ENCODE data around the gene IL10RB.

Gene IL10RB

DNA sequence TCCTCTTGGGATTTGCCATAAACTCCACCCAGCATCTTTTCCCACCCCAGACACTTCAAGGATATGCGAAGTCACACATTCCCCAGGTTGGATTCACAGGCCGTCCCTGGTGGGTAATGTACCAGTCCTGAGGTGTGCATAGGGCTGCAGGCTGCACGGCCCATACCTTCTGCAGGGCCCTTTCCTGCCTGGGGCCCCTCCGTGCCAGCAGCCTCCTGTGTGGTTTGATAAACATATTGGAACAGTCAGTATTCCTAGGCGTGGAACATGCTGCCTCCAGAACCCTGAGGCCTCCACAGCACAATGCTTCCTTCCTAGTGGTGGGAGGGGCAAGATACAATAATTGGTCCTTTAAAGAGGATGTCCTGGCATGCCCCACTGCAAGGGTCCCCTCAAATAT, 26.6 kb downstream of the IL10RB start:
- DNase-seq (ENCODE audit: insufficient read length, low spot score) (no peak), FAIRE-seq (no peak)
- TF ChIP-seq POLR2A (IDR thresholded peaks at IDR 0.05; ENCODE audit: low read depth, low read length) = no peak

DNA sequence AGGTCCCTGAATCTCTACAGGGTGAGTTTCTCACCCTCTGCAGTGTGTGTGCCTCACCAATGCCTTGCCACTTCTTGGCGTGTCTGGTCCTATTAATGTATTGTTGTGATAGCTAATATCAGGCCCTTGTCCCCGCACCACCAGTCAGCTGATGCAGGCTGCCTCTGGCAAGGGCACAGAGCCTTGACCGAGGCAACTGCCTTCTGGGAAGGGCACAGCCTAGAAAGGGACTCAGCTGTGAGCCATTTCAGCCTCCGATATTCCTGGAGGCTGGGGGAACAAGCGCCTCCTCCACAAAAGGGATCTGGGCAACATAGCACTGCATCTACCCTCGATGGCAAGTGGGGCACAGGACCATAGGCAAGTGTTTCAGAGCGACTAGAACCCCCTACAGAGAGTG, 27.0 kb downstream of the IL10RB start:
- TF ChIP-seq POLR2A (IDR thresholded peaks at IDR 0.05; ENCODE audit: low read depth, low read length) = no peak
- no peak for DNase-seq (ENCODE audit: insufficient read length, low spot score)
- FAIRE-seq = no peak

DNA sequence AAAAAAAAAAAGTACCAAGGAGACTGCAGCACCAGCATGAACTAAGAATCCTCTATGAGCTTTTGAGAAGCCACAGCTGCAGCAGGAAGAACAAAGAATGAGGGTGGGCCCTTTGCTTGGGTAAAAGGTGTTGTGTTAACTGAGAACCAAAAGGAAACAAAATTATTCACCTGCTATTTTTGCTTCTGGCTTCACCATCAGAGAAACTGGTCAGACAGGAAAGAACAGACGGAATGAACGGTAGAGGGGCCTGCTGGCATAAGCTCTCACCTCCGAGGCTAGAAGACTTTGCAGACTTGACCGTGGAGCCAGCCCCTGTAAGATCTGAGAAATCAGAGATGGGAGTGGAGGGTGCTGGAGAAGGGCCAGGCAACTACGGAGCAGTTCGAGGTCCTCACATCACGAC, 27.6 kb downstream of the IL10RB start:
- FAIRE-seq = no peak
- TF ChIP-seq POLR2A (IDR thresholded peaks at IDR 0.05; ENCODE audit: low read depth, low read length) = no peak
- DNase-seq (ENCODE audit: insufficient read length, low spot score) = no peak

DNA sequence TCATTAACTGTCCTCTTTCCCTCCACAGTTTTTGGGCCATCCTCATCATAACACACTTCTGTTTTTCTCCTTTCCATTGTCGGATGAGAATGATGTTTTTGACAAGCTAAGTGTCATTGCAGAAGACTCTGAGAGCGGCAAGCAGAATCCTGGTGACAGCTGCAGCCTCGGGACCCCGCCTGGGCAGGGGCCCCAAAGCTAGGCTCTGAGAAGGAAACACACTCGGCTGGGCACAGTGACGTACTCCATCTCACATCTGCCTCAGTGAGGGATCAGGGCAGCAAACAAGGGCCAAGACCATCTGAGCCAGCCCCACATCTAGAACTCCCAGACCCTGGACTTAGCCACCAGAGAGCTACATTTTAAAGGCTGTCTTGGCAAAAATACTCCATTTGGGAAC, 30.0 kb downstream of the IL10RB start:
- TF ChIP-seq POLR2A (IDR thresholded peaks at IDR 0.05; ENCODE audit: low read depth, low read length) = no peak
- DNase-seq (ENCODE audit: insufficient read length, low spot score) = no peak
- FAIRE-seq = no peak

DNA sequence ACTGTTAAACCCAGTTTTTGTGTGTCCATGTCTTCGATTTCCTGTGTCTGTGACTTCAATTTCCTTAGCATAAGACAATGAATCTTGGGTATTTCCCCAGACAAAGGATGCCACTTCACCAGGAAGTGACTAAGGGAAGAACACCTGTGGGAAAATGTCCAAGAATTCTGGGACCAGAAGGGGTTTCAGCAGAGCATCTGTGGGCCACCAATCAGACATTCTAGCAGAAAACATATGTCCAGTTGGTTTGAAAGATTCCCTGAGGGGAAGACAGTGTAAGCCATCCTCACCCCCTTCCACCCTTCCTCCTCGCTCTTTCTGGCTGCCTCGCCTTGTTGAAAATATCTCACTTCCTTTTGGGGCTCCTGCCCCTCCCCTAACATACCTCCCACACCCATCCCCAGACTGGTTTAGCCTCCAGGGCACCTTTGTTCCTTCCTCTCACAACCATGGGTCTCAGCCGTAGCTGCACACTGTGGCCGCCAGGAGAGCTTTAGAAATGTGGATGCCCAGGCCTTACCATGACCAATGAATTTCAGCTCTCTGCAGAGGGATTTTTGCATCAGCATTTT, 33.1 kb downstream of the IL10RB start:
- no peak for TF ChIP-seq POLR2A (IDR thresholded peaks at IDR 0.05; ENCODE audit: low read depth, low read length)
- FAIRE-seq (no peak), DNase-seq (ENCODE audit: insufficient read length, low spot score) (no peak)

DNA sequence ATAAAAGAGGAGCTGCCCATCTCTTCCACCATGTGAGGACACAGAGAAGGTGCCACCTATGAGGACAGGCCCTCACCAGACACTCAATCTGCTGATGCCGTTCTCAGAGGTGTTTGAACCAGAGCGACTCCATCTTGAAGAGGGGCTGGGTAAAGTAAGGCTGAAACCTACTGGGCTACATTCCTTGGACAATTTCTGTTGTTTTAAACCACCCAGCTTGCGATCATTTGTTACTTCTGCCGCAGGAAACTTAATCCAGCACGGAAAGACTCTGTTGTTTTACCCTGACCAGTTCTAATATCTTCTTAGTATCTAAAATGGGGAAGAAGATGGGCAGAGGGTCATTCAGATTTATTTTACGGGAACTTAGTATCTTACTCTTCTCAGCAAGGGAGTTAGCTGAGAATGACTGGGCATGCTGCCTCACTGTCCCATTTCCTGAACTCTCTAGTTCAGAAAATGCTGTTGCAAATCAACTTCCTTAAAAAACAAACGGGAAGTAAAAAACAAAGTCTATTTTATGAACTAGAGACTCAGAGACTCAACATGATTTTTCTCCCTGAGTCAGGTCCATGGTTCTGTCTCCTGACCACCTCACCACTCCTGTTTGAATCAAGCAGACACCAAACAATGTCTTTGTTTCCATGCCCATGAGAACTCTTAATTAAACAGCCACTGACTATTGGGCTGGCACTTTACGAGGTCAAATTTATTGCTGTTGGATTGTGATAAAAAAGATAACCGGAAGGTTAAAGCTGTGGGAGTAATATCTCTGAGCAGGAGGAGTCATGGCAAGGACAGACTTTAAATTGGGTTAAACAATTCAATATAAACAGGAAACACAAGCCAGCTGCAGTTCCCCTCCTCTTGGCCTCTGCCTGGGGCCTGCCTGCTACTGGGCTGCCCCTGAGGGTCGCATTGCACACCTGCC, 34.8 kb downstream of the IL10RB start:
- no peak for TF ChIP-seq POLR2A (IDR thresholded peaks at IDR 0.05; ENCODE audit: low read depth, low read length)
- no peak for DNase-seq (ENCODE audit: insufficient read length, low spot score)
- FAIRE-seq = no peak

DNA sequence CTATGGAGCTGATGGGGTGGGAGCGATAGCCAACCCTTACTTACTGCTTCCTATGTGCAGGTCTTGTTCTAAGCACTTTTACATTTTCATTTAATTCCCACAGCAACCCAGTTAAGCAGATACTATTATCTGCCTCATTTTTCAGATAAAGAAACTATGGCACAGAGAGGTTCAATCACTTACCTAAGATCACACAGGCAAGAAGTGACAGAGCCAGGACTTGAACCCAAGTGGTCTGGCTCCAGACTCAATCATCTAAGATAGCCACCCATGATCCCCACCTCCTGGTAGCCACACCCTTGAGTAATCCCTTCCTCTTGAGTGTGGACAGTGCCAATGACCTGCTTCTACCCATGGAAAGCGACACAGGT, 35.5 kb downstream of the IL10RB start:
- no peak for DNase-seq (ENCODE audit: insufficient read length, low spot score)
- FAIRE-seq = no peak
- TF ChIP-seq POLR2A (IDR thresholded peaks at IDR 0.05; ENCODE audit: low read depth, low read length) = no peak

DNA sequence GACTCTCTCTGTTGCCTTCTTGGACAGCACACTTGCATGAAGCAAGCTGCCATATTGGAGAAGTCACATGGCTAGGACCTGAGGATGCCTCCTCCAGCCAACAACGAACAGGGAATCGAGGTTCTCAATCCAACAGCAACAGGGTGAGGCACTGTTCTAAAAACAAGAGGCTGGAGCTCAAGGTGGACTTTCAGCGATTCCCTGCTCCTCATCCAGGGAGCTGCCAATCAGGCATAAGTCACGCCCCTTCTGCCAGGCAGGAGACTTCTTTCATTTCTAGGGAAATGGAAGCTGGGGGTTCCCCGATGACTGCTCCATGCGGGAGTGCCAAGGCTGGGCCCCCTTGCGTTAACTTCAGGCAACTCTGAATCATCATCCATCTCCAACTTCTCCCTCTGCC, 35.9 kb downstream of the IL10RB start:
- no peak for TF ChIP-seq POLR2A (IDR thresholded peaks at IDR 0.05; ENCODE audit: low read depth, low read length)
- no peak for FAIRE-seq
- no peak for DNase-seq (ENCODE audit: insufficient read length, low spot score)

DNA sequence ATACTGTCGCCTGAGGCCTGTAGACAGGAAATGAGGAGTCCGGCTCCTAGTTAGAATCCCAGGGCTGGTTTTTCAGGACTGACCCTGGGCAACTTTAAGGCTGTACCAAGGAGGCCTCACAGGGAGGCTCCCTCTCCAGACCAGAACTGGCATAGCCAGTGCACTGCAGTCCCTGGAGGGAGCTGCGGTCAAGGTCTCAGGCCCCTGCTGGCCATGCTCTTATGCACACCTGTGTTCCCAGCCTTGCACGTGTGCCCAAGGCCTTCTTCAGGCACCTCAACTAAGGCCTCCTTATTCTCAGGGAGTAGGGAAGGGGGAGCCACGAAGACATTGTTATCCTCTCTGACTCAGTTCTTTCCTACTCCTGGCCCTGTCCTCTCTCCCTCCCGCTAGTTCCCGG, 36.6 kb downstream of the IL10RB start:
- FAIRE-seq = no peak
- no peak for TF ChIP-seq POLR2A (IDR thresholded peaks at IDR 0.05; ENCODE audit: low read depth, low read length)
- no peak for DNase-seq (ENCODE audit: insufficient read length, low spot score)

DNA sequence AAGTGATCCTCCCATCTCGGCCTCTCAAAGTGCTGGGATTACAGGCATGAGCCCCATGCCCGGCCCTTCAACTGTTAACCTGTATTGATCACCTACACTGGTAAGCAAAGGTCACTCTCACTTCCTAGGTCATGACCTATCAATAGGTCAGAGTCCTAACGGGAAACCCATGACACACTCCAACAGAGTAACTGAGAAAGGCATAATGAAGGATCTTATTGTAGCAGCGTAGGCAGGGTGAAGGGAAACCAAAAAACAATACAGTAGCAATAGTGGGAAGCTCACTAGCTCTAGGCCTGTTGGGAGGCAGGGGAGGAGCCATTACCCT, 39.1 kb downstream of the IL10RB start:
- no peak for FAIRE-seq

DNA sequence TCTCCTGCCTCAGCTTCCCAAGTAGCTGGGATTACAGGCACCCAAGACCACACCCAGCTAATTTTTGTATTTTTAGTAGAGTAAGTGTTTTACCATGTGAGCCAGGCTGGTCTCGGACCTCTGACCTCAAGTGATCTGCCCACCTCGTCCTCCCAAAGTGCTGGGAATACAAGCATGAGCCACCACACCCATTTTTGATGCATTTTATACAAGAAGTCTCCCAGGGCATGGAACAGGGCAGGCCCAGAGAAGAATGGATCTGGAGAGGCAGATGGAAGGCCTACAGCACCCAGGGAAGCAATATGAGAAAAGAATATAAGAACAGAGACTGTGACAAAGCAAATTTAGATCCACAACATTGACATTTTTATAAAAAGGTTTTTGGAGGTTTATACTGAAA, 39.8 kb downstream of the IL10RB start:
- no peak for TF ChIP-seq POLR2A (IDR thresholded peaks at IDR 0.05; ENCODE audit: low read depth, low read length)
- DNase-seq (ENCODE audit: insufficient read length, low spot score) = no peak
- FAIRE-seq = no peak

More for the DNA sequence above, 39.1 kb downstream of the IL10RB start:
- no peak for TF ChIP-seq POLR2A (IDR thresholded peaks at IDR 0.05; ENCODE audit: low read depth, low read length)
- no peak for DNase-seq (ENCODE audit: insufficient read length, low spot score)

DNA sequence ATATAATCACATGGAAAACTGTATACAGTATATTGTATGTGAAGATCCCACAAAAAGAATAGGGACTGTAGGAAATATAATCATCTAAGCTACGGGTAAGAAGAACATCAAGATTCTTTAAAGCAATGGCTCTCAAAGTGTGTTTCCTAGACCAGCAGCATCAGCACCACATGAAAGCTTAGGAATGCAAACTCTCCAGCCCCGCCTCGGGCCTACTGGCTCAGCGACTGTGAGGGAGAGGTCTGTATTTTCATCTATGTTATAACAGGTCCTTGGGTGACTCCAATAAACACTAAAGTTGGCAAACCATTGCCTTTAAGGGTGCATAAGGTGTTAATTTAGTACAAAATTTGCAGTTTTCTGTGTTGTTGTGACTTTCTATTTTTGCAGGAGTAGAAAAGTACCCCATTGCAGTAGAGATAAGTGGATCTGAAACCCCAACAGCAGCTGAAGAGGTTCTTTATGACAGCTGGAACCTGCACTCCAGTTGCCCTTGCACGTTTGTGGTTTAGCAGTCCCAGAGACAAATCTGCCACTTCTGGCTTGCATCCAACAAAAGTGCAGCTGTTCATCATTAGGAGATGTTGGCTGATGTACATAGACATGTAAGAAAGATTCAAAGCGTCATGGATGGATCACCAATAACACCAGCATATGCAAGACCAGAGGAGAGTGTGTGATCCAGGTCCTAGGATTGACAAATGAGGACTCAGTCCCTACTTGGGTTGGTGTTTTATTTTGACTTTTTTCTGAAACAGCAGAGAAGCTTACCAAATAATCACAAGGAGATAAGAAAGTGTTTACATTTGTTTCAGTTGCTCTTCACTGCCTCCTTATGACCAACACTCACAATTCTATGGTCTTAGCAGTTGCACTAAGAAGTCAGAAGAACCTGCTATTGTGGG, 42.7 kb downstream of the IL10RB start:
- FAIRE-seq (no peak), DNase-seq (ENCODE audit: insufficient read length, low spot score) (no peak)
- no peak for TF ChIP-seq POLR2A (IDR thresholded peaks at IDR 0.05; ENCODE audit: low read depth, low read length)

DNA sequence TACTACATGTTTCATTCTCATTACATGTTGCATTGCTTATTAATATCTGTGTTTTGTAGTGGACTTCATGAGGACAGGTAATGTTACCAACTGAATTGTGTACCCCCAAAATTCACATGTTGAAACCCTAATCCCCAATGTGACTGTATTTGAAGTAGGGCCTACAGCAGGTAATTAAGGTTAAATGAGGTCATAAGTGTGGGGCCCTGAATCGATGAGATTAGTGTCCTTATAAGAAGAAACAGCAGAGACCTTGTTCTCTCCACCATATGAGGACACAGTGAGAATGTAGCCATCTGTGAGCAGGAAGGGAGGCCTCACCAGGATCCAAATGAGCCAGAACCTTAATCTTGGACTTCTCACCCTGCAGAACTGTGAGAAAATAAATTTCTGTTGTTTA, 43.6 kb downstream of the IL10RB start:
- FAIRE-seq (no peak), DNase-seq (ENCODE audit: insufficient read length, low spot score) (no peak)
- TF ChIP-seq POLR2A (IDR thresholded peaks at IDR 0.05; ENCODE audit: low read depth, low read length) = no peak

DNA sequence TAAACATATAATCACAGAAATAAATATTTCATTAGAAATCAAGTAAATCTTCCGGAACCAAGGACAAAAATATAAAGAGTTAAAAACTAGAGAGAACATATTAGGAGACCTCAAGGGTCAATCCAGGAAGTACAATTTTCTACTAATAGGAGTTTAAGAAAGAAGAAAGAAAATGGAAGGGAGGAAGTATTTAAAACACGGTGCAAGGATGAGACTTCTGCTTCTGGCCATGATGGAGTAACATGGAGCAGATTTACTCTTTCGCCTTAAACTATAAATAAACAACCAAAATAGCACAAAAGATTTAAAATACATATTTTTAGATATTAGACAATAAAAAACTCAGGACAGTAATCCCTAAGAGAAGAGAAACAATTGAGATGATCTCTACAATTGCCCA, 46.0 kb downstream of the IL10RB start:
- TF ChIP-seq POLR2A (IDR thresholded peaks at IDR 0.05; ENCODE audit: low read depth, low read length) = no peak
- no peak for FAIRE-seq
- DNase-seq (ENCODE audit: insufficient read length, low spot score) = no peak
